ACC112 (cell line): ENCODE data around the gene ABL2.

Source experiments
- H2AFZ ChIP-seq: fragments of 200-600 bp; sonication (generic); one replicate; pipeline ENCODE4 v1.6.0; 2017; ENCODE audit warnings: antibody characterized with exemption, low read length; ENCODE audit not compliant: unreplicated experiment
- H3K27ac ChIP-seq: fragments of 200-600 bp; sonication (generic); 2 replicates; pipeline ENCODE4 v1.5.1; 2014; ENCODE audit warnings: low read depth, mild to moderate bottlenecking, antibody characterized with exemption, low read length, moderate library complexity
- H3K27me3 ChIP-seq: fragments of 200-600 bp; sonication (generic); 2 replicates; pipeline ENCODE4 v1.6.1; 2014; ENCODE audit warnings: mild to moderate bottlenecking, antibody characterized with exemption, low read length, moderate library complexity, mixed read lengths; ENCODE audit not compliant: insufficient read depth
- H3K36me3 ChIP-seq: fragments of 200-600 bp; sonication (generic); 2 replicates; pipeline ENCODE4 v1.6.1; 2016; ENCODE audit warnings: mild to moderate bottlenecking, antibody characterized with exemption, low read length, moderate library complexity, mixed read lengths; ENCODE audit not compliant: insufficient read depth
- H3K4me1 ChIP-seq: fragments of 200-600 bp; sonication (generic); one replicate; pipeline ENCODE4 v1.6.1; 2016; ENCODE audit warnings: low read length, mixed read lengths; ENCODE audit not compliant: insufficient read depth, unreplicated experiment, control insufficient read depth
- H3K4me3 ChIP-seq: fragments of 200-600 bp; sonication (generic); 2 replicates; pipeline ENCODE4 v1.5.1; 2014; ENCODE audit warnings: mild to moderate bottlenecking, low read depth, low read length
- H3K79me2 ChIP-seq: fragments of 200-600 bp; sonication (generic); one replicate; pipeline ENCODE4 v1.6.0; 2016; ENCODE audit warnings: low read length; ENCODE audit not compliant: control insufficient read depth, unreplicated experiment, insufficient read depth

Gene ABL2

DNA sequence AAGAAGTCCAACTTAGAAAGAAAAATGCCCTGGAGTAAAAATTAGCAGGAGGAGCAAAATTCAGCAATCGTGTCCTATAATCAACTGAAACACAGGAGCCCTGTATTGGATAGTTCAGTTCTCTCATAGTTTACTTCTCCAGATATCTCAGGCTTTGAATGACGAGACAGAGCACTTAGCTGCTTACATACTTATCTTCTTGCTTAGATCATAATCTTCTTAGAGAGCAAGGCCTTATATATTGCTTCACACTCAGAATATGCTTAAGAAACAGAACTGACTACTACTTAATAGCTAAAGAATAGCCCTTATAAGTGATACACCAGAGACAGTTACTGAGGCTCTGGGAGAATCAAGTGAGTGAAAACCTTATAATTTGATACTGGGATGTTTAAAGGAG lies 108.7 kb downstream of the ABL2 start:
- Histone ChIP-seq H2AFZ (no peak overlapping the region), H3K79me2 (peaks cover 47% of the 10 kb centered on the region), H3K36me3 (peaks cover 47% of the 10 kb centered on the region), H3K27ac (no peak overlapping the region), H3K4me1 (peaks cover 18% of the 10 kb centered on the region), H3K27me3 (no peaks in the 10 kb centered on the region), H3K4me3 (no peak overlapping the region)

DNA sequence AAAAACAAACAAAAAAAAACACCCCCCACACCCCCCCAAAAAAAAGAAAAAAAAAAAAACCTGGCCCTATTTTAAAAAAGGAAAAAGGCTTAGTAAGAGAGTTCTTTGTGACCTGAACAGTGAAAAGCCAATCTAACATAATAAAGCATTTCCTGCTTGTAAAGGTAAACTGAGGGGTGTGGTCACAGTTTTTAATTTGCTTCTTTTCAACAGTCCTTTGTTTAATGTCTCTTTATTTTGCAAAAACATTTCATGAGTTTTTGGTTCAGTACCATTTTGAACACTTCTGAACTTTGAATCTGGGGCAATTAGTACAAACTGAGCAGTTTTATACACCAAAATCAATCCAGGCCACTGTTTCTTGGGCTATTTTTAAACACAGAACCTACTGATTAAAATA lies 110.0 kb downstream of the ABL2 start:
- H3K27me3 ChIP-seq, result no peaks in the 10 kb centered on the region
- H3K79me2 ChIP-seq, result peaks cover 41% of the 10 kb centered on the region
- no peak overlapping the region for H2AFZ ChIP-seq
- H3K36me3 ChIP-seq, result peaks cover 54% of the 10 kb centered on the region
- no peak overlapping the region for H3K4me3 ChIP-seq
- no peak overlapping the region for H3K27ac ChIP-seq
- H3K4me1 ChIP-seq, result peaks cover 6% of the 10 kb centered on the region

GRCh38 chr1:179115181-179115580 lies 114.3 kb downstream of the ABL2 start:
- no peak overlapping the region for H2AFZ ChIP-seq
- H3K36me3 ChIP-seq, result peaks cover 53% of the 10 kb centered on the region
- no peaks in the 10 kb centered on the region for H3K4me1 ChIP-seq
- no peak overlapping the region for H3K27ac ChIP-seq
- no peak overlapping the region for H3K4me3 ChIP-seq
- H3K27me3 ChIP-seq, result no peaks in the 10 kb centered on the region
- peaks cover 20% of the 10 kb centered on the region for H3K79me2 ChIP-seq

- Histone ChIP-seq H3K4me1 (no peaks in the 10 kb centered on the region), H3K27me3 (no peaks in the 10 kb centered on the region), H3K36me3 (peaks cover 28% of the 10 kb centered on the region), H3K27ac (no peak overlapping the region), H3K79me2 (peaks cover 5% of the 10 kb centered on the region), H2AFZ (no peak overlapping the region), H3K4me3 (no peak overlapping the region)
Observed at GRCh38 chr1:179108644-179109043, 120.8 kb downstream of the ABL2 start.

- Histone ChIP-seq H3K27ac (no peak overlapping the region), H3K36me3 (peaks cover 30% of the 10 kb centered on the region)
Observed at GRCh38 chr1:179107706-179108629, 121.5 kb downstream of the ABL2 start.

DNA sequence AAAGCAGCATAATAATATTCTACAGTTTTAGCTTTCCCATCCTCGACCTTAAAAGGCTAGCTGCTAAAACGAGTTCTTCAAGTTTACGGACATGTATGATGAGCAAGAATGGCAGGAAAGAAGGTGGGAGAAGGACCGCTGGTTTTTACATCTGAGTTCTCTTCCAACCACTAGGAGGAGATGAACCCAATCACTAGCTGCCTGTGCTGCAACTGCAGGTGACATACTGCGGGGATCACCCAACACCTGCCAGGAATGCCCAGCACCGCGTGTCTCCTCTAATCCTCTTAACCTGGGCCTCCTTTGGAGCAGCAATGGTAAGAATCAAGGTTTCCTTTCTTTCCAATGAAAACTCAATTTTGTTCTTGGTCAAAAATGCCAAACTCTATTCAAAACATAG lies 124.1 kb downstream of the ABL2 start:
- no peaks in the 10 kb centered on the region for H3K4me1 ChIP-seq

More at GRCh38 chr1:179107706-179108629, 121.5 kb downstream of the ABL2 start:
- H3K27me3 ChIP-seq, result no peaks in the 10 kb centered on the region
- no peaks in the 10 kb centered on the region for H3K4me1 ChIP-seq
- H3K79me2 ChIP-seq, result peaks cover 5% of the 10 kb centered on the region
- H2AFZ ChIP-seq, result no peak overlapping the region
- H3K4me3 ChIP-seq, result no peak overlapping the region

GRCh38 chr1:179104611-179105250 lies 124.7 kb downstream of the ABL2 start:
- Histone ChIP-seq H3K4me3 (no peak overlapping the region), H3K36me3 (peaks cover 23% of the 10 kb centered on the region; the same call in 1 of the 2 replicates), H2AFZ (no peak overlapping the region), H3K4me1 (no peaks in the 10 kb centered on the region), H3K27ac (no peak overlapping the region), H3K79me2 (peaks cover 5% of the 10 kb centered on the region), H3K27me3 (no peaks in the 10 kb centered on the region)

More for the DNA sequence above, 124.1 kb downstream of the ABL2 start:
- no peaks in the 10 kb centered on the region for H3K27me3 ChIP-seq
- H2AFZ ChIP-seq, result no peak overlapping the region
- peaks cover 5% of the 10 kb centered on the region for H3K79me2 ChIP-seq
- no peak overlapping the region for H3K27ac ChIP-seq
- H3K36me3 ChIP-seq, result peaks cover 28% of the 10 kb centered on the region; the same call in 1 of the 2 replicates
- H3K4me3 ChIP-seq, result no peak overlapping the region

- Histone ChIP-seq H3K27ac (no peak overlapping the region), H3K4me3 (no peak overlapping the region), H2AFZ (no peak overlapping the region), H3K36me3 (peaks cover 18% of the 10 kb centered on the region; the same call in 1 of the 2 replicates), H3K27me3 (no peaks in the 10 kb centered on the region), H3K4me1 (no peaks in the 10 kb centered on the region), H3K79me2 (peaks cover 5% of the 10 kb centered on the region)
Observed at GRCh38 chr1:179103999-179104398, 125.5 kb downstream of the ABL2 start.

DNA sequence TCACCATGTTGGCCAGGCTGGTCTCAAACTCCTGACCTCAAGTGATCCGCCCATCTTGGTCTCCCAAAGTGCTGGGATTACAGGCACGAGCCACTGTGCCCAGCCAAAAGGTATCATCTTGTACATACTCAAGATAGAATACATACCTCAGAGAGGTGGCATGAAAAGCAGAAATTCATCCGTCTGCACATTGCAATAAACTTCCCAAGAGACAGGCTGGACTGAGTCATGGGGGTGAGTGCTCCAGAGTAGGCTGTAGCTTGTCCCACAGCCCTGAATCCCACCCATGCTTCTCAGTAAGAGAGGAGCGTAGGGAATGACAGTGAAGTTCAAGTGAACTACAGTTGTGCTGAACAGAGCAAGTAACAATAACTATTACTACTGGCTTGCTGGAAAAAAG lies 127.9 kb downstream of the ABL2 start:
- Histone ChIP-seq H3K36me3 (peaks cover 12% of the 10 kb centered on the region; the same call in 1 of the 2 replicates), H2AFZ (no peak overlapping the region), H3K27ac (no peak overlapping the region), H3K79me2 (no peaks in the 10 kb centered on the region), H3K4me3 (no peak overlapping the region), H3K4me1 (no peaks in the 10 kb centered on the region), H3K27me3 (no peaks in the 10 kb centered on the region)

- H3K27me3 ChIP-seq, result no peaks in the 10 kb centered on the region
- no peak overlapping the region for H2AFZ ChIP-seq
- H3K27ac ChIP-seq, result no peak overlapping the region
- H3K4me3 ChIP-seq, result no peak overlapping the region
- H3K4me1 ChIP-seq, result no peaks in the 10 kb centered on the region
- peaks cover 12% of the 10 kb centered on the region; the same call in 1 of the 2 replicates for H3K36me3 ChIP-seq
- H3K79me2 ChIP-seq, result no peaks in the 10 kb centered on the region
Observed at GRCh38 chr1:179099891-179100290, 129.6 kb downstream of the ABL2 start.
